Common myeloid progenitor, CD34-positive (primary cell): ENCODE results near the gene KRTAP19-6.

Source experiments
- CTCF ChIA-PET: fragments of 350-600 bp; sonication (Branson Sonifier 250); formaldehyde crosslinking; loops from one replicate; lab custom pipeline; 2021; ENCODE audit warnings: antibody characterized with exemption; lab: Charles Lee
- POLR2A ChIA-PET: fragments of 350-600 bp; sonication (Branson Sonifier 250); formaldehyde crosslinking; loops from one replicate; lab custom pipeline; 2021; ENCODE audit warnings: antibody characterized with exemption; lab: Charles Lee
- DNase-seq, 3 donors: peaks; one replicate each; pipeline versions ENCODE4 v3.0.0 to v3.0.0-alpha.2; 2013
- H3K27ac ChIP-seq, 2 experiments: 1 replicate in 1 of 2; 2 replicates in 1 of 2; pipeline ENCODE4 v1.7.0; 2013; ENCODE audit warnings: inconsistent platforms in 2 of 2, low read length in 2 of 2, mild to moderate bottlenecking in 2 of 2, low read depth in 1 of 2, moderate library complexity in 1 of 2; ENCODE audit not compliant: severe bottlenecking in 2 of 2, insufficient read depth in 1 of 2, poor library complexity in 1 of 2
- H3K27me3 ChIP-seq, 5 experiments: replicated peaks in 2 of 5; 1 replicate in 3 of 5; 2 replicates in 2 of 5; pipeline versions ENCODE4 v1.6.1 to v1.7.0; 2013; ENCODE audit warnings: low read length in 4 of 5, mild to moderate bottlenecking in 2 of 5, moderate library complexity in 2 of 5, inconsistent platforms in 1 of 5; ENCODE audit not compliant: insufficient read depth in 5 of 5, control insufficient read depth in 4 of 5
- H3K36me3 ChIP-seq, 4 experiments: 1 replicate in 2 of 4; 2 replicates in 2 of 4; pipeline versions ENCODE4 v1.6.1 to v1.7.0; 2013; ENCODE audit warnings: low read length in 3 of 4, control low read depth in 1 of 4, mild to moderate bottlenecking in 1 of 4; ENCODE audit not compliant: control insufficient read depth in 4 of 4, insufficient read depth in 4 of 4
- H3K4me1 ChIP-seq, 4 experiments: 1 replicate in 3 of 4; 2 replicates in 1 of 4; pipeline versions ENCODE4 v1.6.1 to v1.7.1; 2013; ENCODE audit warnings: low read length in 3 of 4, mild to moderate bottlenecking in 3 of 4, control low read depth in 1 of 4, inconsistent platforms in 1 of 4, moderate library complexity in 1 of 4; ENCODE audit not compliant: control insufficient read depth in 4 of 4, insufficient read depth in 4 of 4; ENCODE audit errors: control extremely low read depth in 1 of 4
- H3K4me3 ChIP-seq, 7 experiments: 1 replicate in 4 of 7; 2 replicates in 3 of 7; pipeline versions ENCODE4 v1.5.1 to v1.7.0; 2013; ENCODE audit warnings: mild to moderate bottlenecking in 7 of 7, low read length in 6 of 7, moderate library complexity in 6 of 7, inconsistent platforms in 2 of 7, low read depth in 2 of 7, control low read depth in 1 of 7; ENCODE audit not compliant: insufficient read depth in 4 of 7, control insufficient read depth in 1 of 7; ENCODE audit errors: extremely low read depth in 1 of 7
- H3K9me3 ChIP-seq, 5 experiments: 1 replicate in 4 of 5; 2 replicates in 1 of 5; pipeline versions ENCODE4 v1.6.1 to v1.7.1; 2013; ENCODE audit warnings: low read length in 4 of 5, mild to moderate bottlenecking in 2 of 5, inconsistent platforms in 1 of 5, low read depth in 1 of 5, moderate library complexity in 1 of 5; ENCODE audit not compliant: control insufficient read depth in 4 of 5, insufficient read depth in 2 of 5; ENCODE audit errors: control extremely low read depth in 1 of 5
- WGBS: methylation state at CpG from one replicate; pipeline ENCODE4 v1.1.5; 2013; ENCODE audit not compliant: insufficient coverage; 5-methylcytosine and 5-hydroxymethylcytosine counted together

The KRTAP19-6 gene

DNA sequence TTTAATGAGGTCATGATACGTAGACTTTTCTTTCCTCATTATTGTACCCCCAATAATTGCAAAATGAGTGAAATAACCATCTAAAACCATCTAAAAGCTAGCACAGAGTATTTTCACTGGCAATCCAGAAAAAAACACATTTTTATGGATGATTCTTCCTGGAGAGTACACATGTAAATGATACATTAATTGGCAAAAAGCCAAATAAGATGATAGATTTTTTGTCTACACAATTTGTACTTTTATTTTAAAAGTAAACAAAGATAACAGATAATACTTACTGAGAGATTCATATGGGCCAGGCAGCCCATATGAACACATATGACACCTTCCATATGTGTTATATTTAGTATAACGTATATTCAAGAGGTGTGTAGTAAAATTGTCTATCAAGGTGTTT, 22.0 kb upstream of the KRTAP19-6 start:
- CTCF ChIA-PET, result no interaction called here
- Histone ChIP-seq H3K36me3 (no peaks in the 10 kb centered on the region), H3K4me1 (no peaks in the 10 kb centered on the region), H3K9me3 (no peaks in the 10 kb centered on the region), H3K27ac (no peak overlapping the region), H3K27me3 (no peaks in the 10 kb centered on the region), H3K4me3 (no peak overlapping the region)
- WGBS, result 100% methylated on average over 1 of the region's 2 CpGs
- POLR2A ChIA-PET, result no interaction called here
- DNase-seq, result no peak

DNA sequence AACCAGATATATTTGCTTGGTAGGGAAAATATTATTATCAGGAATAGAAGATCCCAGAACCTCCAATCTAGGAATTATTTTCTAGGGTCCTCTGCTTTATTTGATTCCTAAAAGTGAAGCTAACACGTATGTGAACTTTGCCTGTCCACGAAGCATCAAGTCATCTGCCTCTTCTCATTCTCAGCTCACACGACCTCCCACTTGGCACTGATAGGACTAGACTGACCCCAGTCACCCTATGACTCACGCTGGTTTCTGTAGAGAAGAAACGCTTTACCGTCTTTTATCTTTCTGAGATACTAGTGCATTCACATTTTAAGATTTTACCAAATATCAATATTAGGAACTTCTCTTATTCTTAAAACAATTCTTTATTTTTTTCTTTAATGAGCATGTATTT, 21.4 kb upstream of the KRTAP19-6 start:
- Histone ChIP-seq H3K27me3 (no peaks in the 10 kb centered on the region), H3K4me1 (no peaks in the 10 kb centered on the region), H3K4me3 (no peak overlapping the region), H3K9me3 (no peaks in the 10 kb centered on the region), H3K27ac (no peak overlapping the region), H3K36me3 (no peaks in the 10 kb centered on the region)
- POLR2A ChIA-PET, result no interaction called here
- DNase-seq, result no peak
- 85% methylated on average over 4 of the region's 6 CpGs for WGBS
- CTCF ChIA-PET, result no interaction called here

DNA sequence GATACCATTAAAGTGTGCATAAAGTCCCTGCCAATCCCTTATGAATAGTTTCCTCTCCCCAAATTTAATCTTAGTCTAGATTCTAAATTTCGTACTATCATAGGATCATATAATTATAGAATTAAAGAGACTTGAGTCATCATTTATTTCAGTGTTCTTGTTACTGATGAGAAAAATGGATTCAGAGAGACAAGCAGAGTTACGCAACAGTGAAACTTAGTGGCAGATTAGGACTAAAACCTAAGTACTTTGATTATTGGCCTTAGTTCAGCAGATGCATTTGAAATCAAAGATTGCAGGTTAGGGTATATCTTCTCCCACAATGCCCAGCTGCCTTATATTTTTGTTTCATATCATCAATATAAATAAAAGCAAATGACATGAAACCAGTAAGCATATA, 20.3 kb upstream of the KRTAP19-6 start:
- Histone ChIP-seq H3K4me1 (no peaks in the 10 kb centered on the region), H3K9me3 (no peaks in the 10 kb centered on the region), H3K36me3 (no peaks in the 10 kb centered on the region), H3K27me3 (no peaks in the 10 kb centered on the region), H3K4me3 (no peak overlapping the region), H3K27ac (no peak overlapping the region)
- no peak for DNase-seq
- ChIA-PET CTCF (no interaction called here), POLR2A (no interaction called here)
- 86% methylated on average over 1 of the region's 2 CpGs for WGBS

DNA sequence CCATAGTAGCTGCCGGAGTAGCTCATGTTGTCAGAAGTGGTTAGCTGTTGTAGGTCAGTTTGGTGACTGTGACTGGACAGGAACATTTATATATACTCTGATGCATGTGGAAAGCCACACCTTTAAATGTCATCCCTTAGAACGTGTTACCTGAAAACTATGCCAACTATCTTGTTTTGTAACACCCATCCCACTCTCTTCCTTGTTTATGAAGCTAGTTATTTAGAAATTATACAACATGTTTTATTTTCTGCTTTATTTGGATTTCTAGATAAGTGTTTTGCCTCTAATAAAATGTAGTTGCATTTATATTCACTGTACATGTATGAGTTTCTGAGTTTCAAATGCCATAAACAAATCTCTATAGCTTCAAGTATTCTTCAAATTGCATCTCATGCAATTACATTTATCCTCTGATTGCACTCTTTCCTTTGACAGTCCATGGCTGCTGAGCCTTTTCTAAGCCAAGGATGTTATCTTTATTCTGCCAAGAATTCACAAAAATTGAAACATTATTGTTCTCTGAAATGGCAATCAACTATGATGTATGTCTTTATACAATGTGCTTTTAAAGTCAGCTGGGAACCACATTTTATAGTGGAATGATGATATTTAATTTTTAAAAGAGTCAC, 19.7 kb upstream of the KRTAP19-6 start, which contains the start of gene KRTAP19-7:
Gene KRTAP19-7, minus strand, starts transcription at position 51 of the 632 bp plus-strand sequence. Its CDS starts 25 bp downstream, at position 26.
- ChIA-PET POLR2A (no interaction called here), CTCF (no interaction called here)
- Histone ChIP-seq H3K9me3 (no peaks in the 10 kb centered on the region), H3K4me3 (no peak within 1 kb of the TSS), H3K36me3 (no peaks in the 10 kb centered on the region), H3K27me3 (no peaks in the 10 kb centered on the region), H3K4me1 (no peaks in the 10 kb centered on the region), H3K27ac (no peak within 1 kb of the TSS)
- DNase-seq, result no peak
- WGBS, result no CpG with 5 or more reads among the region's 2 CpGs

DNA sequence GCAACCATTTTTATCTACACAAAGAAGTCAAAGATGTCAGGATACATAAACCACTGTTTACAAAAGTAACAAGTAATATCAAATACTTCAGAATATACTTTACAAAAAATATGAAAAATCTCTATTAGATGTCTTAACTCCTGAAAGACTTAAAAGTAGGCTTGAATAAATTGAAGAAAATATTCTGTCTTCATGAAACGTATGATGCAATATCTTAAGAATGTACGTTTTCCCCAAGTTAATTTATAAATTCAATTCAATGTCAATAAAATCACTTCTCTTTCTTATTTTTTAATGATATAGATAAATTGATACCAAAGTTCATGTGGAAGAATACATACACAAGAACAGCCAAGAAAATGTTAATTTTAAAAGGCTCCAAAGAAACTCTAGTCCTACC, 13.4 kb upstream of the KRTAP19-6 start:
- no peak for DNase-seq
- ChIA-PET POLR2A (no interaction called here), CTCF (no interaction called here)
- H3K36me3 ChIP-seq, result no peaks in the 10 kb centered on the region
- H3K27me3 ChIP-seq, result no peaks in the 10 kb centered on the region
- H3K4me3 ChIP-seq, result no peak overlapping the region
- no peaks in the 10 kb centered on the region for H3K4me1 ChIP-seq
- no peak overlapping the region for H3K27ac ChIP-seq
- no CpG with 5 or more reads among the region's 2 CpGs for WGBS
- H3K9me3 ChIP-seq, result no peaks in the 10 kb centered on the region

DNA sequence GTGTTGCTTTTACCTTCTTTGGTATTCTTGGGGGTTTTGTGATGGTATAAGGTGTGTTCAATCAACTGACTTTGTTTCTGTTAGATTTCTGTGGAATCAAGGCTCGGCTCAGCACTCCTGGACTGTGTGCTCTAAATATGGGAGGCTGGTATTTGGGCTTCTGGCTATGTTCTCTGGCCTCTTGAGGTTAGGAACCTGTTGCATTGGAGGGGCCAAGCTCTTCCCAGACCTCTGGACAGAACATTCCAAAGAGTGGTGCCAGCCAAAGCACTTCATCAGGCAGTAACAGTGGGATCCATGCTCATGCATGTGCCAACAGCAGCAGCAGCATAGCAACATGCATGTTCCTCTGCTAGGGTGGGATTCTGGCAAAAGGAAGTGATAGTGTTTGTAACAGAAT, 11.1 kb upstream of the KRTAP19-6 start:
- POLR2A ChIA-PET, result no interaction called here
- Histone ChIP-seq H3K27ac (no peak overlapping the region), H3K9me3 (no peaks in the 10 kb centered on the region), H3K36me3 (no peaks in the 10 kb centered on the region), H3K27me3 (no peaks in the 10 kb centered on the region), H3K4me3 (no peak overlapping the region), H3K4me1 (no peaks in the 10 kb centered on the region)
- no peak for DNase-seq
- CTCF ChIA-PET, result no interaction called here
- no CpG with 5 or more reads among the region's 1 CpG for WGBS

DNA sequence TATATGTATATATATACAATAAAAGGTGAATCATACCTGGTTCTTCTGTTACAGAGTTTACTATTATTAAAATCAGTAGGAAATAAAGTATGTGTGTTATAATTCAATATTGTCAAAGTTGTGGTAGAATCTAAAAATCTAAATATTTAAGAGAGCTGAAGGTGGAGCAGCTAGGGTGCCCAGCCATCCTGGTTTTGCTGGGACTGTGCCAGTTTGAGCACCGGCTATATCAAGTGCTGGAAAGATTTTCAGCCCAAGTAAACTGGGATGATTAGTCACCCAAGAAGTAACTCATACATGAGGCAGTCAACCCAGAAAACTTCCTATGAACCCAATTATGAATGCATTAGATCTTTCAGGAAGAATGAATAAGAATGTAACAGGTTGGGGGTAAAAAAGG, 22.8 kb downstream of the KRTAP19-6 start:
- no peak for DNase-seq
- CTCF ChIA-PET, result no interaction called here
- WGBS, result 75% methylated on average over 1 of the region's 1 CpG
- H3K4me1 ChIP-seq, result no peaks in the 10 kb centered on the region
- H3K27me3 ChIP-seq, result no peaks in the 10 kb centered on the region
- no peaks in the 10 kb centered on the region for H3K36me3 ChIP-seq
- POLR2A ChIA-PET, result no interaction called here
- no peak overlapping the region for H3K4me3 ChIP-seq
- no peak overlapping the region for H3K27ac ChIP-seq
- H3K9me3 ChIP-seq, result no peaks in the 10 kb centered on the region
